GM10248 (cell line): Measurements from ENCODE around the gene LCN12.

Experiments
- CTCF ChIA-PET: fragments of 300-600 bp; sonication (Branson Sonifier 250); formaldehyde crosslinking; extraction: SDS; loops from one replicate; lab custom pipeline; 2021; ENCODE audit warnings: antibody characterized with exemption; lab: Yijun Ruan, JAX
- POLR2A ChIA-PET: fragments of 350-650 bp; sonication (Branson Sonifier 250); formaldehyde crosslinking; extraction: SDS; loops from one replicate; lab custom pipeline; 2020; ENCODE audit warnings: antibody characterized with exemption; lab: Yijun Ruan, JAX
- DNase-seq: peaks from one replicate; pipeline ENCODE4 v3.0.0; 2012; ENCODE audit errors: extremely low spot score
- CTCF ChIP-seq: IDR thresholded peaks from 2 replicates; pipeline ENCODE4 v1.5.1; 2012; ENCODE audit warnings: mild to moderate bottlenecking, low read depth; ENCODE audit errors: extremely low read depth, missing control alignments, control extremely low read depth

LCN12 gene

GRCh38 chr9:136956604-136957003 is 4.5 kb downstream of the LCN12 start:
- no peak for DNase-seq
- POLR2A ChIA-PET = no interaction called here
- TF ChIP-seq CTCF = no peak
- CTCF ChIA-PET = no interaction called here

- ChIA-PET CTCF (no interaction called here), POLR2A (no interaction called here)
- no peak for TF ChIP-seq CTCF
- DNase-seq = no peak
These were observed 5.4 kb downstream of the LCN12 start for GRCh38 chr9:136957461-136957860.

- DNase-seq = no peak
- ChIA-PET POLR2A (no interaction called here), CTCF (interaction anchor here (0.9 to 1.1 kb wide), 3 partner anchors 71 to 115 kb away, joined by 3 to 5 read pairs (median 3); partner anchors contain the start of gene AJM1)
- TF ChIP-seq CTCF = no peak
These were observed 5.8 kb downstream of the LCN12 start for GRCh38 chr9:136957901-136958300.

- CTCF ChIA-PET = interaction anchor here (0.9 to 1.1 kb wide), 3 partner anchors 71 to 116 kb away, joined by 3 to 5 read pairs (median 3); partner anchors contain the start of gene AJM1
These were observed 6.4 kb downstream of the LCN12 start for GRCh38 chr9:136958473-136958872.

GRCh38 chr9:136958898-136959850 is 7.1 kb downstream of the LCN12 start:
- DNase-seq = no peak
- no peak for TF ChIP-seq CTCF
- ChIA-PET POLR2A (no interaction called here), CTCF (interaction anchor here (0.9 to 1.5 kb wide), 6 partner anchors 11 to 117 kb away, joined by 3 to 5 read pairs (median 4); partner anchors contain the start of gene AJM1)

More at GRCh38 chr9:136958473-136958872, 6.4 kb downstream of the LCN12 start:
- POLR2A ChIA-PET = no interaction called here
- DNase-seq = no peak
- TF ChIP-seq CTCF = no peak

GRCh38 chr9:136960212-136960937 is 8.3 kb downstream of the LCN12 start:
- POLR2A ChIA-PET = no interaction called here
- no peak for DNase-seq
- CTCF ChIA-PET = interaction anchor here (1.2 to 1.7 kb wide), 5 partner anchors 10 to 69 kb away, joined by 4 to 5 read pairs (median 4); no protein-coding TSS in a partner anchor
- no peak for TF ChIP-seq CTCF
